SKM-1 treated with dmso at 0.1 percent for 144 hours (cell line): ENCODE results near the gene SLC16A14.
A peak's percentile ranks its signal among the peaks of the same experiment; 100 is the strongest.
"Not testable (repeated sequence)": the region's sequence is repeated elsewhere in the genome, so short reads cannot be mapped to it uniquely, and the experiment has no call there.

ENCODE experiments used
- DNase-seq: peaks from one replicate; lab custom pipeline; 2025; ENCODE audit not compliant: unreplicated experiment; lab: John Stamatoyannopoulos, UW

The SLC16A14 gene

GRCh38 chr2:230068651-230069055 lies at the start of gene SLC16A14:
Gene SLC16A14 (minus strand): TSS chr2:230068924. CDS start chr2:230059352, 9,572 bp downstream.
- no peak for DNase-seq

GRCh38 chr2:230106771-230107170 lies 38.0 kb upstream of the SLC16A14 start:
- DNase-seq: no peak

GRCh38 chr2:230101967-230102366 lies 33.2 kb upstream of the SLC16A14 start:
- DNase-seq: not testable (repeated sequence)

GRCh38 chr2:230097841-230098240 lies 29.1 kb upstream of the SLC16A14 start:
- DNase-seq: no peak

GRCh38 chr2:230097424-230097823 lies 28.7 kb upstream of the SLC16A14 start:
- DNase-seq: no peak

GRCh38 chr2:230090967-230091366 lies 22.2 kb upstream of the SLC16A14 start:
- no peak for DNase-seq

GRCh38 chr2:230085201-230085600 lies 16.5 kb upstream of the SLC16A14 start:
- peak; percentile 41 for DNase-seq

- DNase-seq: peak; percentile 9
Observed at GRCh38 chr2:230077851-230078547, 9.3 kb upstream of the SLC16A14 start.

- no peak for DNase-seq
Observed at GRCh38 chr2:230076819-230077218, 8.1 kb upstream of the SLC16A14 start.

GRCh38 chr2:230075988-230076631 lies 7.4 kb upstream of the SLC16A14 start:
- DNase-seq: no peak

- DNase-seq: no peak
Observed at GRCh38 chr2:230071421-230071820, 2.7 kb upstream of the SLC16A14 start.

GRCh38 chr2:230069402-230069801 lies 678 bp upstream of the SLC16A14 start:
- no peak for DNase-seq

GRCh38 chr2:230068016-230068650 lies 591 bp downstream of the SLC16A14 start:
- peak; percentile 4 for DNase-seq

GRCh38 chr2:230060672-230061293 lies 7.9 kb downstream of the SLC16A14 start:
- DNase-seq: no peak

GRCh38 chr2:230053753-230054478 lies 14.8 kb downstream of the SLC16A14 start:
- no peak for DNase-seq

GRCh38 chr2:230052299-230052698 lies 16.4 kb downstream of the SLC16A14 start:
- no peak for DNase-seq

GRCh38 chr2:230050136-230050535 lies 18.6 kb downstream of the SLC16A14 start:
- DNase-seq: no peak

GRCh38 chr2:230048010-230048671 lies 20.6 kb downstream of the SLC16A14 start:
- no peak for DNase-seq

- DNase-seq: no peak
Observed at GRCh38 chr2:230046491-230046890, 22.2 kb downstream of the SLC16A14 start.

GRCh38 chr2:230043461-230043860 lies 25.3 kb downstream of the SLC16A14 start:
- DNase-seq: no peak
